HEK293T (cell line): ENCODE results near the gene TTC33.

ENCODE experiments used
- BHLHE40 ChIP-seq: fragments of 450-650 bp; IDR thresholded peaks from 2 replicates; pipeline ENCODE4 v1.6.1; 2016; ENCODE audit warnings: mild to moderate bottlenecking, moderate library complexity, borderline replicate concordance
- CTBP1 ChIP-seq: fragments of 450-650 bp; IDR thresholded peaks from 2 replicates; pipeline ENCODE4 v1.6.1; 2016; ENCODE audit warnings: borderline replicate concordance
- ELF4 ChIP-seq: fragments of 450-650 bp; IDR thresholded peaks from 2 replicates; pipeline ENCODE4 v1.6.1; 2017; ENCODE audit warnings: antibody characterized with exemption
- FOXA1 ChIP-seq: fragments of 450-650 bp; IDR thresholded peaks from 2 replicates; pipeline ENCODE4 v1.6.1; 2016; ENCODE audit warnings: mild to moderate bottlenecking
- FOXK2 ChIP-seq: fragments of 450-650 bp; IDR thresholded peaks from 2 replicates; pipeline ENCODE4 v1.6.1; 2016; ENCODE audit warnings: mild to moderate bottlenecking
- FOXM1 ChIP-seq: fragments of 450-650 bp; IDR thresholded peaks from 2 replicates; pipeline ENCODE4 v1.6.1; 2017; ENCODE audit warnings: mild to moderate bottlenecking, borderline replicate concordance
- HDGF ChIP-seq: fragments of 450-650 bp; IDR thresholded peaks from 2 replicates; pipeline ENCODE4 v1.6.1; 2017; ENCODE audit warnings: antibody characterized with exemption, borderline replicate concordance
- NFRKB ChIP-seq: fragments of 450-650 bp; IDR thresholded peaks from 2 replicates; pipeline ENCODE4 v1.6.1; 2016; ENCODE audit warnings: mild to moderate bottlenecking, moderate library complexity
- SP1 ChIP-seq: fragments of 450-650 bp; IDR thresholded peaks from 2 replicates; pipeline ENCODE4 v1.6.1; 2017
- SUZ12 ChIP-seq: fragments of 450-650 bp; IDR thresholded peaks from 2 replicates; pipeline ENCODE4 v1.6.1; 2016; ENCODE audit warnings: mild to moderate bottlenecking
- TARDBP ChIP-seq: fragments of 450-650 bp; IDR thresholded peaks from 2 replicates; pipeline ENCODE4 v1.6.1; 2016
- ZNF384 ChIP-seq: fragments of 450-650 bp; IDR thresholded peaks from 2 replicates; pipeline ENCODE4 v1.6.1; 2016

GRCh38 chr5:40784916-40785315 is 29.2 kb upstream of the TTC33 start:
- TF ChIP-seq FOXA1 (no peak), FOXM1 (no peak), ZNF384 (no peak), TARDBP (no peak), SP1 (no peak), NFRKB (no peak), BHLHE40 (no peak), SUZ12 (no peak), FOXK2 (no peak), ELF4 (no peak), HDGF (no peak), CTBP1 (no peak)
